OCI-LY1 (cell line): ENCODE data around the gene ASPSCR1.

Experiments
- EZH2 ChIP-seq: fragments of 200-600 bp; sonication (generic), shearing (Covaris generic); IDR thresholded peaks from 2 replicates; pipeline ENCODE4 v1.8.0; 2017; ENCODE audit warnings: borderline replicate concordance, mixed run types, mild to moderate bottlenecking, antibody characterized with exemption, low read length, moderate library complexity, mixed read lengths
- TF ChIP-seq, protein P1 (sequence below): fragments of 200-600 bp; sonication (generic), shearing (Covaris generic); IDR thresholded peaks from 2 replicates; pipeline ENCODE4 v1.5.1; 2017; ENCODE audit warnings: mild to moderate bottlenecking, antibody characterized with exemption, low read length, moderate library complexity, mixed read lengths

DNA sequence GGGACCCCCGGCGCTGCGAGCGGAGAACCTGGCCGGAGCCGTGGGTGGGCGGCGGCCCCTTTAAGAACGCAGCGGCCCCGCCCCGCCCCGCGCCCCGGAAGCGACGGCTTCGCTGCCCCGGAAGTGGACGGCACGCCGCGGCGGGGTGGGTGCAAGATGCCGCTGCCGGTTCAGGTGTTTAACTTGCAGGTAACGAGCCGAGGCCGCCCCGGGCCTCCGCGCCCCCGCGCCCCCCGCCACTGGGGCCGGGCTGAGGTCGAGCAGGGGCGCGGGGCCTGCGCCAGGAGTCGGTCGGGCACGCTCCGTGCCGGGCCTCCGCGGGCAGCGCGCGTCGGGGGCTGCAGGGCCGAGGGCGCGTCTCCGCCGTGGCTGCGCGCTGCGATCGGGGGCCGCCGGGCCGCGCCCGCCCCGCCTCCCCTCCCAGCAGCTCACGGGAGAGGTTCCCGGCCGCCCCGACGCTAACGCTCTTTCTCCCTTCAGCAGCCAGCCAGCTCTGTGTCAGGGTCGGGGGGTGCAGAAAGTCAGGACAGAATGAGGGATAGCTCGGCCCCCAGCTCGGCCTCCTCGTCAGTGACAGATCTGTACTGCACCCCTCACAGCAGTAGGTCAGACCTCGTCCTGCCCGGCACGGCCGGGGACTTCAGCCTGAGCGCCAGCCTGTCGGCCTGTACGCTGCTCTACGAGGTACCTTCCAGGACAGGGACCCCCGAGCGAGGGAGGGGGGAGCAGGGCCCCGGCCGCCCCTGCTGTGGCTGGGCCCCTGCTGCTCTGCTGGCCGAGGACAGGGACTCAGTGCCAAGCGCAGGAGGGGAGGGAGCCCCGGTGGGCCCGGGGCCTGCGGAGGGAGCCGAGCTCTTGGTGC, 74.6 kb downstream of the ASPSCR1 start, which contains the start of the genes GPS1 and RFNG:
- TF ChIP-seq, protein P1, sequence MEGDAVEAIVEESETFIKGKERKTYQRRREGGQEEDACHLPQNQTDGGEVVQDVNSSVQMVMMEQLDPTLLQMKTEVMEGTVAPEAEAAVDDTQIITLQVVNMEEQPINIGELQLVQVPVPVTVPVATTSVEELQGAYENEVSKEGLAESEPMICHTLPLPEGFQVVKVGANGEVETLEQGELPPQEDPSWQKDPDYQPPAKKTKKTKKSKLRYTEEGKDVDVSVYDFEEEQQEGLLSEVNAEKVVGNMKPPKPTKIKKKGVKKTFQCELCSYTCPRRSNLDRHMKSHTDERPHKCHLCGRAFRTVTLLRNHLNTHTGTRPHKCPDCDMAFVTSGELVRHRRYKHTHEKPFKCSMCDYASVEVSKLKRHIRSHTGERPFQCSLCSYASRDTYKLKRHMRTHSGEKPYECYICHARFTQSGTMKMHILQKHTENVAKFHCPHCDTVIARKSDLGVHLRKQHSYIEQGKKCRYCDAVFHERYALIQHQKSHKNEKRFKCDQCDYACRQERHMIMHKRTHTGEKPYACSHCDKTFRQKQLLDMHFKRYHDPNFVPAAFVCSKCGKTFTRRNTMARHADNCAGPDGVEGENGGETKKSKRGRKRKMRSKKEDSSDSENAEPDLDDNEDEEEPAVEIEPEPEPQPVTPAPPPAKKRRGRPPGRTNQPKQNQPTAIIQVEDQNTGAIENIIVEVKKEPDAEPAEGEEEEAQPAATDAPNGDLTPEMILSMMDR = no peak
- no peak for TF ChIP-seq EZH2
